GM23338 (cell line): ENCODE measurements around the gene TESMIN. TPM values are rescaled to one million over a fixed set of nuclear protein-coding genes. Genes with fewer than 3 reads are reported as not detected.
A peak's percentile ranks its signal among the peaks of the same experiment; 100 is the strongest.

Source experiments
- ATAC-seq: fragments of 200-7000 bp; cut with Tn5 transposase; 3 replicates; pipeline ENCODE4 v1.9.1; 2020
- DNase-seq: peaks from one replicate; pipeline ENCODE4 v3.0.0-alpha.2; 2015; ENCODE audit warnings: low spot score
- H2AFZ ChIP-seq: fragments of 200-600 bp; sonication (generic); 2 replicates; pipeline ENCODE4 v1.8.0; 2016; ENCODE audit warnings: antibody characterized with exemption, mild to moderate bottlenecking, moderate library complexity
- H3F3A ChIP-seq: fragments of 200-600 bp; sonication (generic); replicated peaks from 2 replicates; pipeline ENCODE4 v1.8.0; 2017; ENCODE audit warnings: antibody characterized with exemption, mixed run types, low read depth
- H3K27ac ChIP-seq: fragments of 200-600 bp; sonication (generic); 2 replicates; pipeline ENCODE4 v1.6.1; 2016; ENCODE audit warnings: low read depth
- H3K27me3 ChIP-seq: fragments of 200-600 bp; sonication (generic); 2 replicates; pipeline ENCODE4 v1.8.0; 2016; ENCODE audit warnings: mild to moderate bottlenecking, mixed run types, moderate library complexity; ENCODE audit not compliant: insufficient read depth
- H3K36me3 ChIP-seq: fragments of 200-600 bp; sonication (generic); 2 replicates; pipeline ENCODE4 v1.8.0; 2016; ENCODE audit warnings: mild to moderate bottlenecking; ENCODE audit not compliant: insufficient read depth
- H3K4me1 ChIP-seq: fragments of 200-600 bp; sonication (generic); 2 replicates; pipeline ENCODE4 v1.8.0; 2016; ENCODE audit warnings: mild to moderate bottlenecking, moderate library complexity; ENCODE audit not compliant: insufficient read depth
- H3K4me2 ChIP-seq: fragments of 200-600 bp; sonication (generic); 2 replicates; pipeline ENCODE4 v1.7.1; 2017; ENCODE audit warnings: mixed run types
- H3K4me3 ChIP-seq: fragments of 200-600 bp; sonication (generic); 2 replicates; pipeline ENCODE4 v1.6.1; 2016; ENCODE audit warnings: mixed run types
- H3K79me2 ChIP-seq: fragments of 200-600 bp; sonication (generic); replicated peaks from 2 replicates; pipeline ENCODE4 v1.8.0; 2017; ENCODE audit warnings: mild to moderate bottlenecking; ENCODE audit not compliant: insufficient read depth
- H3K9me2 ChIP-seq: fragments of 200-600 bp; sonication (generic); 2 replicates; pipeline ENCODE4 v1.8.0; 2017; ENCODE audit not compliant: insufficient read depth
- H4K20me1 ChIP-seq: fragments of 200-600 bp; sonication (generic); replicated peaks from 2 replicates; pipeline ENCODE4 v1.8.0; 2017; ENCODE audit warnings: mild to moderate bottlenecking; ENCODE audit not compliant: insufficient read depth
- H3K27ac Mint-ChIP-seq: 2 replicates; pipeline ENCODE4 v1.8.0; 2020; ENCODE audit warnings: inconsistent platforms, mild to moderate bottlenecking, moderate library complexity, mixed read lengths
- H3K27me3 Mint-ChIP-seq: 3 replicates; pipeline ENCODE4 v1.8.0; 2022; ENCODE audit warnings: low read depth, mild to moderate bottlenecking, moderate library complexity, mixed read lengths, inconsistent platforms; ENCODE audit not compliant: insufficient read depth, poor library complexity
- H3K36me3 Mint-ChIP-seq: 3 replicates; pipeline ENCODE4 v1.8.0; 2021; ENCODE audit warnings: low read depth, mild to moderate bottlenecking, inconsistent platforms, moderate library complexity, mixed read lengths
- H3K4me1 Mint-ChIP-seq: 3 replicates; pipeline ENCODE4 v1.8.0; 2020; ENCODE audit warnings: mild to moderate bottlenecking, inconsistent platforms, mixed read lengths
- H3K4me3 Mint-ChIP-seq: 3 replicates; pipeline ENCODE4 v1.8.0; 2021; ENCODE audit warnings: moderate library complexity, mild to moderate bottlenecking, inconsistent platforms, mixed read lengths
- H3K9me3 Mint-ChIP-seq: 3 replicates; pipeline ENCODE4 v1.8.0; 2020; ENCODE audit warnings: moderate library complexity, mild to moderate bottlenecking, inconsistent platforms, mixed read lengths
- CREB1 ChIP-seq: fragments of 250-450 bp; sonication (Bioruptor Pico); IDR thresholded peaks from 2 replicates; pipeline ENCODE4 v1.5.0; 2020; ENCODE audit warnings: low read depth, mild to moderate bottlenecking, moderate library complexity
- CTCF ChIP-seq, 2 experiments: fragments of 200-600 bp in 1 of 2; sonication (generic) in 1 of 2; conservative IDR thresholded peaks; 2 replicates each; pipeline versions ENCODE4 v1.5.1 to v1.6.1; 2016 to 2017; ENCODE audit warnings: antibody characterized with exemption in 2 of 2, low read depth in 2 of 2, mild to moderate bottlenecking in 2 of 2, moderate library complexity in 1 of 2
- ETS1 ChIP-seq: IDR thresholded peaks from 2 replicates; pipeline ENCODE4 v1.6.1; 2016; ENCODE audit warnings: antibody characterized with exemption
- EZH2 ChIP-seq: fragments of 200-600 bp; sonication (generic); IDR thresholded peaks from one replicate; pipeline ENCODE4 v1.8.0; 2017; ENCODE audit warnings: antibody characterized with exemption, mild to moderate bottlenecking, low read depth; ENCODE audit not compliant: unreplicated experiment
- EZH2phosphoT487 ChIP-seq: fragments of 200-600 bp; sonication (generic); IDR thresholded peaks from one replicate; pipeline ENCODE4 v1.8.1; 2018; ENCODE audit warnings: antibody characterized with exemption; ENCODE audit not compliant: unreplicated experiment
- JUNB ChIP-seq: IDR thresholded peaks from one replicate; pipeline ENCODE4 v1.6.1; 2016; ENCODE audit warnings: antibody characterized with exemption; ENCODE audit not compliant: unreplicated experiment
- NANOG ChIP-seq: IDR thresholded peaks from 2 replicates; pipeline ENCODE4 v1.6.1; 2016; ENCODE audit warnings: antibody characterized with exemption, borderline replicate concordance
- POLR2AphosphoS5 ChIP-seq: IDR thresholded peaks from 2 replicates; pipeline ENCODE4 v1.6.1; 2016; ENCODE audit warnings: antibody characterized with exemption, low read depth
- REST ChIP-seq: IDR thresholded peaks from one replicate; pipeline ENCODE4 v1.6.1; 2018; ENCODE audit warnings: antibody characterized with exemption; ENCODE audit not compliant: unreplicated experiment
- STAT1 ChIP-seq: IDR thresholded peaks from one replicate; pipeline ENCODE4 v1.6.1; 2016; ENCODE audit warnings: antibody characterized with exemption; ENCODE audit not compliant: unreplicated experiment
- ZNF114 ChIP-seq: fragments of 250-450 bp; sonication (Bioruptor Pico); IDR thresholded peaks from 2 replicates; pipeline ENCODE4 v1.5.0; 2020; ENCODE audit warnings: mild to moderate bottlenecking, moderate library complexity
- ZNF331 ChIP-seq: fragments of 250-450 bp; sonication (Bioruptor Pico); IDR thresholded peaks from 2 replicates; pipeline ENCODE4 v1.5.0; 2020; ENCODE audit warnings: low read depth, mild to moderate bottlenecking, moderate library complexity
- ZNF462 ChIP-seq: fragments of 250-450 bp; sonication (Bioruptor Pico); IDR thresholded peaks from 2 replicates; pipeline ENCODE4 v1.5.0; 2020; ENCODE audit warnings: mild to moderate bottlenecking, moderate library complexity
- polyA plus RNA-seq: library from polyadenylated mRNA; unstranded; fragments of >200 nt; fragmentation: Nextera tagmentation; extraction: Ambion mirVana; gene quantifications from 2 replicates; pipeline ENCODE4 v1.2.1, GENCODE V29; 2016
- total RNA-seq: library from RNA; depleted of rRNA; stranded (reverse); fragments of >200 nt; shearing (Covaris generic); gene quantifications from 2 replicates; pipeline ENCODE4 v1.2.3, GENCODE V29; 2014

The TESMIN gene
- total and polyA plus RNA-seq, 2 experiments from 2014 or later, result 54.5 to 64.6 TPM

GRCh38 chr11:68707527-68707926 lies 43.8 kb downstream of the TESMIN start:
- Mint-ChIP-seq H3K4me1 (peaks cover 46% of the 10 kb centered on the region), H3K4me3 (no peak overlapping the region), H3K27me3 (peaks cover 7% of the 10 kb centered on the region), H3K36me3 (no peaks in the 10 kb centered on the region; the same call in 2 of the 3 replicates), H3K27ac (peak overlapping the region; percentile 64; the same call in 1 of the 2 replicates), H3K9me3 (no peaks in the 10 kb centered on the region)
- Histone ChIP-seq H3K79me2 (no peaks in the 10 kb centered on the region), H3K9me2 (no peaks in the 10 kb centered on the region), H2AFZ (no peak overlapping the region), H3K36me3 (no peaks in the 10 kb centered on the region; the same call in 1 of the 2 replicates), H3K27me3 (no peaks in the 10 kb centered on the region), H3K4me1 (peaks cover 33% of the 10 kb centered on the region), H3F3A (peaks cover 7% of the 10 kb centered on the region; the same call in 1 of the 2 replicates), H3K27ac (0 out of 2 replicates have a peak overlapping the region, but pooled peaks have one; percentile 32), H3K4me2 (no peak overlapping the region), H4K20me1 (no peaks in the 10 kb centered on the region), H3K4me3 (no peak overlapping the region)
- no peak for TF ChIP-seq ETS1
- no peak for TF ChIP-seq STAT1
- no peak for TF ChIP-seq ZNF462 (CRISPR knock-in tag)
- no peak for TF ChIP-seq CTCF (conservative IDR thresholded peaks at IDR 0.05; ENCODE audit: low read depth in 2 of 2)
- TF ChIP-seq POLR2AphosphoS5, result no peak
- no peak for TF ChIP-seq CREB1 (CRISPR knock-in tag)
- no peak for TF ChIP-seq JUNB
- TF ChIP-seq EZH2, result no peak
- TF ChIP-seq ZNF331, result no peak
- TF ChIP-seq EZH2phosphoT487, result no peak
- no peak for TF ChIP-seq NANOG
- no peak for TF ChIP-seq ZNF114 (CRISPR knock-in tag)
- no peak for TF ChIP-seq REST
- ATAC-seq, result no peak
- no peak for DNase-seq
